Measurements from ENCODE around the gene SAMM50.

Gene SAMM50

DNA sequence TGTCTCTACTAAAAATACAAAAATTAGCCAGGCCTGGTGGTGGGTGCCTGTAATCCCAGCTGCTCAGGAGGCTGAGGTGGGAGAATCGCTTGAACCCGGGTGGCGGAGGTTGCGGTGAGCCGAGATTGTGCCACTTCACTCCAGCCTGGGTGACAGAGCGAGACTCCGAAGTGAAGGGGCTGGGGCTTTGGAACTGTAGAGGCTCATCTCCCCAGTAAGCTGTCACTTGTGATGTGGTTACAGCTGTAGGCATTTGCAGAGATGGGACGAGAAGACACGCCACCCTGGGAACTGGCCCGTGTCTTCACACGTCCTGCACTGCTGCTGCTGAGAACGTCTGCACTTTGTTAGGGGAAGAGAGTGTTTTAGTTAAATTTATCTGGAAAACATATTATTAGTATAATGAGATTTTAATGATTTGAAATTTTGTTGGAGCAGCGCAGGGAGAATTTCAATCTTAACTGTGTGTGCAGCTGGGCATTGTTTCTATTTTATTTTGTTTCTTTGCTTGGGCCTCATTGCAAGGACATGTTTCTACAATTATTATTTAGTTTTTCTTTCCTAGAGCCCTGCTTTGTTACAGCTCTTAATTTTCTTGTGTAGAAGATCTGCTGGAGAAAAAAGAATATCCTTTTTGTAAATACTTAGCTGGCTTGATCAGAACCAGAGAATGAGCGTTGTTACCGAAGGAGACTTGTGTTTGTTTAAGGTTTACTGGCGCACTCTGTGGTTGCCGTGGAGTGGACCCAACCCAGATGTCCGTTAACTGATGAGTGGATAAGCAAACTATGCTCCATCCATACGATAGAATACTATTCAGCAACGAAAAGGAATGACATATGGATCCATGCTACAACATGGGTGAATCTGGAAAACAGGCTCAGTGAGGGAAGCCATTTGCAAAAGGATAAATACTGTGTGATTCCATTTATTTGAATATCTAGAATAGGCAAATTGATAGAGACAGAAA, 87.3 kb downstream of the SAMM50 start:
- no peak for TF ChIP-seq ZBTB7A (IDR thresholded peaks at IDR 0.05; ENCODE audit: low read depth)
- no peak for TF ChIP-seq FOXM1 (IDR thresholded peaks at IDR 0.05; ENCODE audit: borderline replicate concordance, low read depth)
- TF ChIP-seq EGR1 (IDR thresholded peaks at IDR 0.05) = no peak
- no peak for TF ChIP-seq CEBPB (IDR thresholded peaks at IDR 0.05)
- no peak for TF ChIP-seq YY1 (IDR thresholded peaks at IDR 0.05; ENCODE audit: low read depth)
- no peak for TF ChIP-seq NFIC (IDR thresholded peaks at IDR 0.05)
- no peak for TF ChIP-seq CREB1 (IDR thresholded peaks at IDR 0.05; ENCODE audit: low read depth)
- TF ChIP-seq, protein P1, sequence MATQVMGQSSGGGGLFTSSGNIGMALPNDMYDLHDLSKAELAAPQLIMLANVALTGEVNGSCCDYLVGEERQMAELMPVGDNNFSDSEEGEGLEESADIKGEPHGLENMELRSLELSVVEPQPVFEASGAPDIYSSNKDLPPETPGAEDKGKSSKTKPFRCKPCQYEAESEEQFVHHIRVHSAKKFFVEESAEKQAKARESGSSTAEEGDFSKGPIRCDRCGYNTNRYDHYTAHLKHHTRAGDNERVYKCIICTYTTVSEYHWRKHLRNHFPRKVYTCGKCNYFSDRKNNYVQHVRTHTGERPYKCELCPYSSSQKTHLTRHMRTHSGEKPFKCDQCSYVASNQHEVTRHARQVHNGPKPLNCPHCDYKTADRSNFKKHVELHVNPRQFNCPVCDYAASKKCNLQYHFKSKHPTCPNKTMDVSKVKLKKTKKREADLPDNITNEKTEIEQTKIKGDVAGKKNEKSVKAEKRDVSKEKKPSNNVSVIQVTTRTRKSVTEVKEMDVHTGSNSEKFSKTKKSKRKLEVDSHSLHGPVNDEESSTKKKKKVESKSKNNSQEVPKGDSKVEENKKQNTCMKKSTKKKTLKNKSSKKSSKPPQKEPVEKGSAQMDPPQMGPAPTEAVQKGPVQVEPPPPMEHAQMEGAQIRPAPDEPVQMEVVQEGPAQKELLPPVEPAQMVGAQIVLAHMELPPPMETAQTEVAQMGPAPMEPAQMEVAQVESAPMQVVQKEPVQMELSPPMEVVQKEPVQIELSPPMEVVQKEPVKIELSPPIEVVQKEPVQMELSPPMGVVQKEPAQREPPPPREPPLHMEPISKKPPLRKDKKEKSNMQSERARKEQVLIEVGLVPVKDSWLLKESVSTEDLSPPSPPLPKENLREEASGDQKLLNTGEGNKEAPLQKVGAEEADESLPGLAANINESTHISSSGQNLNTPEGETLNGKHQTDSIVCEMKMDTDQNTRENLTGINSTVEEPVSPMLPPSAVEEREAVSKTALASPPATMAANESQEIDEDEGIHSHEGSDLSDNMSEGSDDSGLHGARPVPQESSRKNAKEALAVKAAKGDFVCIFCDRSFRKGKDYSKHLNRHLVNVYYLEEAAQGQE (IDR thresholded peaks at IDR 0.05; ENCODE audit: low read depth) = no peak
- no peak for TF ChIP-seq TEAD4 (IDR thresholded peaks at IDR 0.05)
- no peak for TF ChIP-seq TAF1 (IDR thresholded peaks at IDR 0.05; ENCODE audit: low read depth)
- no peak for TF ChIP-seq TCF12 (IDR thresholded peaks at IDR 0.05; ENCODE audit: low read depth)
- TF ChIP-seq, protein P2, sequence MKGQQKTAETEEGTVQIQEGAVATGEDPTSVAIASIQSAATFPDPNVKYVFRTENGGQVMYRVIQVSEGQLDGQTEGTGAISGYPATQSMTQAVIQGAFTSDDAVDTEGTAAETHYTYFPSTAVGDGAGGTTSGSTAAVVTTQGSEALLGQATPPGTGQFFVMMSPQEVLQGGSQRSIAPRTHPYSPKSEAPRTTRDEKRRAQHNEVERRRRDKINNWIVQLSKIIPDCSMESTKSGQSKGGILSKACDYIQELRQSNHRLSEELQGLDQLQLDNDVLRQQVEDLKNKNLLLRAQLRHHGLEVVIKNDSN (IDR thresholded peaks at IDR 0.05) = no peak
- TF ChIP-seq EP300 (IDR thresholded peaks at IDR 0.05; ENCODE audit: borderline replicate concordance) = no peak
- TF ChIP-seq RAD21 (IDR thresholded peaks at IDR 0.05; ENCODE audit: low read depth) = no peak

DNA sequence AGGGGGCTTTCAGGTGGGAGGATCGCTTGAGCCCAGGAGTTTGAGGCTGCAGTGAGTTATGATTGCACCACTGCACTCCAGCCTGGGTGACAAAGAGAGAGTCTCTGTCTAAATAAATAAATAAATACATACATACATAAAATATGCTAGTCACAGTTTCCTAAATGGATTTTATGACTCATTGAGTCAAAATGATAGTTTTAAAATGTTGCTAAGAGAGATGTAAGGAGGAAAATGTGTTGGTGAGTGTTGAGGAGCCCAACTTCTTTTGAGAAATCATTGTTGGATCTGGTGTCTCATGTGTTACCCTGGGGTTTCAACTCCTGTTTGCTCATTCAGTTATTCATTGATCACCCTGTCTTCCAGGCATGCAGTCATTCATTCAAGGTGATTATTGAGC, 89.9 kb downstream of the SAMM50 start:
- no peak for TF ChIP-seq TCF12 (IDR thresholded peaks at IDR 0.05; ENCODE audit: low read depth)
- TF ChIP-seq, protein P1 (IDR thresholded peaks at IDR 0.05; ENCODE audit: low read depth) = no peak
- no peak for TF ChIP-seq CREB1 (IDR thresholded peaks at IDR 0.05; ENCODE audit: low read depth)
- TF ChIP-seq ZBTB7A (IDR thresholded peaks at IDR 0.05; ENCODE audit: low read depth) = no peak
- no peak for TF ChIP-seq NFIC (IDR thresholded peaks at IDR 0.05)
- no peak for TF ChIP-seq EGR1 (IDR thresholded peaks at IDR 0.05)
- TF ChIP-seq YY1 (IDR thresholded peaks at IDR 0.05; ENCODE audit: low read depth) = no peak
- TF ChIP-seq TEAD4 (IDR thresholded peaks at IDR 0.05) = no peak
- TF ChIP-seq, protein P2 (IDR thresholded peaks at IDR 0.05) = no peak
- no peak for TF ChIP-seq RAD21 (IDR thresholded peaks at IDR 0.05; ENCODE audit: low read depth)
- TF ChIP-seq FOXM1 (IDR thresholded peaks at IDR 0.05; ENCODE audit: borderline replicate concordance, low read depth) = no peak
- TF ChIP-seq, protein P3, sequence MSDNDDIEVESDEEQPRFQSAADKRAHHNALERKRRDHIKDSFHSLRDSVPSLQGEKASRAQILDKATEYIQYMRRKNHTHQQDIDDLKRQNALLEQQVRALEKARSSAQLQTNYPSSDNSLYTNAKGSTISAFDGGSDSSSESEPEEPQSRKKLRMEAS (IDR thresholded peaks at IDR 0.05) = no peak
- TF ChIP-seq CEBPB (IDR thresholded peaks at IDR 0.05) = no peak
- no peak for TF ChIP-seq EP300 (IDR thresholded peaks at IDR 0.05; ENCODE audit: borderline replicate concordance)
- no peak for TF ChIP-seq TAF1 (IDR thresholded peaks at IDR 0.05; ENCODE audit: low read depth)

Data from Ishikawa (cell line).